D721Med (cell line): ENCODE measurements around the gene CRIM1.

ENCODE experiments used
- DNase-seq: peaks from one replicate; pipeline ENCODE4 v3.0.0; 2011; ENCODE audit warnings: low spot score; ENCODE audit not compliant: insufficient read length
- FAIRE-seq: peaks from 2 replicates; lab custom pipeline; 2011; peaks lifted over from hg19 to GRCh38; lab: Jason Lieb, UNC
- CTCF ChIP-seq: IDR thresholded peaks from 2 replicates; pipeline ENCODE4 v1.5.1; 2012; ENCODE audit warnings: mild to moderate bottlenecking, control low read depth; ENCODE audit not compliant: insufficient read depth; ENCODE audit errors: missing control alignments

CRIM1 gene

GRCh38 chr2:36480028-36480427 is 124.5 kb downstream of the CRIM1 start:
- DNase-seq (no peak), FAIRE-seq (no peak)
- TF ChIP-seq CTCF, result no peak

- FAIRE-seq (no peak), DNase-seq (no peak)
- TF ChIP-seq CTCF, result no peak
Measured at GRCh38 chr2:36480636-36481035, 125.1 kb downstream of the CRIM1 start.

GRCh38 chr2:36481709-36482108 is 126.1 kb downstream of the CRIM1 start:
- no peak for TF ChIP-seq CTCF
- no peak for FAIRE-seq
- no peak for DNase-seq

- DNase-seq, result no peak
Measured at GRCh38 chr2:36482576-36483214, 127.1 kb downstream of the CRIM1 start.

GRCh38 chr2:36483290-36483689 is 127.7 kb downstream of the CRIM1 start:
- DNase-seq (no peak), FAIRE-seq (no peak)

More at GRCh38 chr2:36482576-36483214, 127.1 kb downstream of the CRIM1 start:
- FAIRE-seq, result no peak
- TF ChIP-seq CTCF, result no peak

GRCh38 chr2:36484454-36484853 is 128.9 kb downstream of the CRIM1 start:
- no peak for DNase-seq
- FAIRE-seq, result no peak
- TF ChIP-seq CTCF, result no peak

More at GRCh38 chr2:36483290-36483689, 127.7 kb downstream of the CRIM1 start:
- TF ChIP-seq CTCF, result no peak

GRCh38 chr2:36485521-36485920 is 129.9 kb downstream of the CRIM1 start:
- FAIRE-seq (no peak), DNase-seq (no peak)
- no peak for TF ChIP-seq CTCF
